HG03064 (cell line): ENCODE results near the gene PARS2.

Experiments used
- ATAC-seq: cut with Tn5 transposase; IDR thresholded peaks from one replicate; pipeline ENCODE4 v1.9.1; 2021; ENCODE audit warnings: low read depth; ENCODE audit not compliant: unreplicated experiment

Gene PARS2

DNA sequence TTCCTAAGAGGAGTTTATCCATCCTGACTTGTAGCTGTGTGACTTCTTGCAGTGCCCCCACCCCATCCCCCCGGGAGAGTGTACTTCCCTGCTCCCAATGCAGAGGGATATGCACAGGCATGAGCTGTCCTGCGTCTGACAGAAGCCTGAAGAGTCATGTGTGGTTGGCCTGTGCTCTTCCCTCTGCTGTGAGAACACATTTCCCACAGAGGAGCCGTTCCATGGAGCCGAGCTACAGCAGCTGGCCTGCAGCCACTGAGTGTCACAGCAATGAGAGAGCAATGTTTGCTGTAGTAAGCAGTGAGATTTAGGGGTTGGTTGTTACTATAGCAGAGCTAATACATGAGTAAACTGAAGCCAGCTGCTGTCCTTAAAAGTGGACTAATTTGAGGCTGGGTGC lies 22.0 kb downstream of the PARS2 start:
- no peak for ATAC-seq

GRCh38 chr1:54741531-54741930 lies 22.8 kb downstream of the PARS2 start:
- no peak for ATAC-seq

DNA sequence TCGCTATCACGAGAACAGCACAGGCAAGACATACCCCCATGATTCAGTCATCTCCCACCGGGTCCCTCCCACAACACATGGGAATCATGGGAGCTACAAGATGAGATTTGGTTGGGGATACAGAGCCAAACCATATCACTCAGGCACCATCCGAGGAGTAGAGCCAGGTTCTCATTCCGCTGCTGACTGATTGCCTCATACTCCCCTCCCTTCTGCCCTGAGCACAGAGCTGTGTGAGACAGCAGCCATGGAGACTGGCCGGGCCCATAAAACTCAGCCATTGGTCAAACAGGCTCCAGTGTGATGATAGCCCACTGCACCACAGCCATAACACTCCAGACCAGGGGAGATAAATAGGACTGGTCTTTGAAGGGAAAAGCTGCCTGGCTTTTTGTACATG lies 26.1 kb downstream of the PARS2 start:
- ATAC-seq: no peak

GRCh38 chr1:54736685-54737084 lies 27.6 kb downstream of the PARS2 start:
- no peak for ATAC-seq

GRCh38 chr1:54728027-54728426 lies 36.3 kb downstream of the PARS2 start:
- no peak for ATAC-seq

DNA sequence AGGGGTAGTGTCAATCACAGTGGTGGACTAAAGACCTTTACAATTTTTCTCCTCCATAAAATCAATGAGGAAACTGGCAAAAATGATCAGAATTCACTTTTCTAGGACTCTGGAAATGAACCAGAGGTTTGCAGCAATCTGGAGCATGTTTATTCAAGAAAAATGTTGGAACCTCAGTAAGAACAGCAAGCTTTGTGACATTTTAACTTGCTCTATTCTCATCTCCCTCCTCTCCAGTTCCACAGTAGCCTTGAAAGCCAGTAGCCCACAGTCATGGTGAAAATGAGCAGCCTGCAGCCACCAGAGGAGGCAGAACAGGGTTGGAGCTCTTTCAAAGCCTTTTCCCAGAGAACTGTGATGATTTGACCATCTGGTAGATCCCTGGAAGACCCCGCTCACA lies 39.6 kb downstream of the PARS2 start:
- ATAC-seq: no peak

DNA sequence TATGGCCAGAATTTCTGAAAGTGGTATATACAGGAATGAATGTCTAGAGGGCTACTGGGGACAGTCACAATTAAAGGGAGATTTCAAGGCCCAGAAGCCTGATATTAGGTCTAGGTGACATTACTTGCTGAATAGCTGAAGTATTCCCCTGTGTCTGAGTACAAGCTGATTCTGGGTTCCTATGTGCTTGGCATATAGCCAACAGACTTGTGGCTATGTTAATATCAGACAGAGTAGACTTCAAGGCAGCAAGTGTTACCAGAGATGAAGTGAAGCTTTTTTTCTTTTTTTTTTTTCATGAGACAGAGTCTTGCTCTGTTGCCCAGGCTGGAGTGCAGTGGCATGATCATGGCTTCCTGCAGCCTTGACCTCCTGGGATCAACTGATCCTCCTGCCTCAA lies 40.3 kb downstream of the PARS2 start:
- no peak for ATAC-seq

- no peak for ATAC-seq
Observed at GRCh38 chr1:54721719-54722118, 42.6 kb downstream of the PARS2 start.

GRCh38 chr1:54716299-54717047 lies 47.9 kb downstream of the PARS2 start:
- ATAC-seq: no peak

- ATAC-seq: peak; percentile 96
Observed at GRCh38 chr1:54715493-54716298, 48.6 kb downstream of the PARS2 start, which contains the start of gene TTC4. Gene TTC4, plus strand, starts transcription at chr1:54715861. Its CDS starts 48 bp downstream, at chr1:54715909.

DNA sequence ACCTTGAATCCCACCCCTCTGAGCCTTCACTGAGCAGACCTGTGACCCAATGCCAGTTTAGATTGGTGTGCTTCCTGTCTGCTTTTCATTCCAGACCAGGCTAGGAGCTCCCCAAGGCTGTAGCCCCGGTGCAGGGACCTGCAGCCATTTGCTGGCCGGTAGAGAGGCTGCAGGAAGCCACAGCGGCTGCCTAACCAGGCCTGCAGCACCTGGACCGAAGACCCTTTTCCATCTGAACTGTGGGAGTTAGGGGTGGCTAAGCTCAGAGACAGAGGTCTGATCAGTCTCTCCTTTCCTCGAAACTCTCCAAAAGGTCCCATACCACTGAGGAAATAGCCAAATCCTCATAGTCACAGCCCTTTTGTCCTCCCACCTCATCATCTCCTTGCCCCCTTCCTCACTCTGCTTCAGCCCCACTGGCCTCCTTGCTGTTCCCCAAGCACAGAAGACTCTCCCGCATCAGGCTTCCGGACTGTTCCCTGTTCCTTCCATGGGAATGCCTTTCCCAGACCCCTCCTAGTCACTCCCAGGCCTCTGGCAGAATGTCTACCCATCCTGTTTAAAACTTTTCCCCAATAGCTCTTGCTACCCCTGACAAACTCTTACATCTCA lies 49.3 kb downstream of the PARS2 start:
- no peak for ATAC-seq

DNA sequence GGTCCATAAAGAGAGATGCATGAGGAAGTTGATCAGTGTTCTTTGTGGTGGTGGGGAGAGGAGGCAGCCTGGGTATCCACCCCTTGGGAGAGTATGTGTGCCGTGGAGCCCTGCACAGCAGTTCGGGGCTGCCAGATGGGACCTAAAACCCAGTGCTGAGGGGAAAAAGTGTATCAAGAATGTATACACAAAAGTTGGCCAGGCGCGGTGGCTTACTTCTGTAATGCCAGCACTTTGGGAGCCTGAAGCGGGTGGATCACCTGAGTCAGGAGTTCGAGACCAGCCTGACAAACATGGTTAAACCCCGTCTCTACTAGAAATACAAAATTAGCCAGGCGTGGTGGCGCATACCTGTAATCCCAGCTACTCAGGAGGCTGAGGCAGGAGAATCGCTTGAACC lies 52.8 kb downstream of the PARS2 start:
- no peak for ATAC-seq

GRCh38 chr1:54710841-54711240 lies 53.5 kb downstream of the PARS2 start:
- ATAC-seq: no peak

DNA sequence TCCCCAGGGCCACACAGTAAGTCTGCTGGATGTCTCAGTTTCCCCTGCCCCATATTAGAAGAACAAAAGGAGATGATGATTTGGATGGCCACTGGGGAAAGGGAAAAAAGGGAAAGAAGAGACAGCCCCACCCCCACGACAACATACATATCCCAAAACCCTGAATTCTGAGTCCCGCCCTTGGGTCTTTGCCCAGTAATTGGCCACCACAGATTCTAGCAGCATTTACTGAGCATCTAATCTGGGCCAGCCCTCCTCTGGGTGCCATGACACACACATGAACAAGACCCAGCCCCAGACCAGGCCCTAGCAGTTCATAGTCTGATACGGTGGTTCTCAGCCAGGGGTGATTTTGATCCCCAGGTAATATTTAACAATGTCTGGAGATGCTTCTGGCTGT lies 53.9 kb downstream of the PARS2 start:
- ATAC-seq: no peak

DNA sequence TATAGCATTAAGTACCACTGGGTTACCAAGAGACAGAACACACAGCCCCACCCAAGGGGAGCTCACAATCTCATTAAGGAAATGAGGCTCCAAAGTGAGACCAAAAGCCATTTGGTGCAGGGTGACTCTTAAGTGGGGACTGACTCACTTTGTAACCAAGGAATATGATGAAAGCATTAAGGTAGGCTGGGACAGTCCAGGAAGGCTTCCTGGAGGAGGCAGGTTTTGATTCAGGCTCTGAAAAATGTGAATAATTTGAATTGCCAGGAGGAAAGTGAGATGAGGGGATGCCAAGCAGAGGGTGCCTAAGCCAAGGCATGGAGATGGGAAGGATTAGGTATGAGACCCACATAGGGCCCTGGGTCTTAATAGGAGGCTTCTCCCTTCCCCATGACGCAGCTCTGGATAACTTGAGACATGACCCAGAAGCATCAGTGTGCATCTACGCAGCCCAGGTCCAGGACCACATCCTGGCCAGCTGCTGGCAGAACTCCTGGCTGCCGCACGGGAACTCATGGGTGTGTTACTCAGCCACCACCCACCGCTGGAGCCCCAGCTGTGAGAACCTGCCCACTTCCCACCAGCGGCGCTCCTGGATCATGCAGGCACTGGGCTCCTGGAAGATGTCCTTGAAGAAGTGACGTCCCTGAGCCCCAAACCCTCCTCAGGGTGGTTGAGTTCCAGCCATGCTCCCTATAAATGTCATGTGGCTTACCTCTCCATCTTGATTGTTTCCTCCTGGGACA lies 54.6 kb downstream of the PARS2 start:
- ATAC-seq: no peak

DNA sequence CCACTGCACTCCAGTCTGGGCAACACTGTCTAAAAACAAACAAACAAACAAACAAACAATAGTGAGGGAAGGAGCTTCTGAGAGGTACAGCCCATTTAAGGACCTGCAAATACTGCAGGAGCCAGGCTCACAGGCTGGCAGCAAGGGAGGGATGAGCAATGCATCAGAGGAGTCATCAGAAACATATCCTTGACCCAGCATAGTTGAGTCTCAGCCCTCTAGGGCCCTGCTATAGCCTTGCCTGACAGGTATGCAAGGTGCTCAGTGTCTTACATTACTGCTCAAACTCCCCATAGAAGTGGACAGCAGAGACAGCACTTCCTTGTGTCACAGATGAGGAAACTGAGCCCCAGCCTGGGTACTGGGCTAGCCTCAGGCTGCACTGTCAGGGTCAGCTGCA lies 55.9 kb downstream of the PARS2 start:
- no peak for ATAC-seq
